SK-N-SH treated with all-trans-retinoic acid at 6 μM for 48 hours (cell line): ENCODE data around the gene EBF3.

Source experiments
- ATAC-seq: fragments of 200-7000 bp; cut with Tn5 transposase; 3 replicates; pipeline ENCODE4 v1.9.1; 2020; ENCODE audit warnings: mild to moderate bottlenecking, moderate library complexity
- ARNTL ChIP-seq: fragments of 450-650 bp; formaldehyde crosslinking; IDR thresholded peaks from 2 replicates; pipeline ENCODE4 v1.5.0; 2020; ENCODE audit warnings: low read depth, mild to moderate bottlenecking, moderate library complexity, borderline replicate concordance
- BACH2 ChIP-seq: fragments of 250-450 bp; sonication (Bioruptor Pico); IDR thresholded peaks from 2 replicates; pipeline ENCODE4 v1.9.0; 2021; ENCODE audit warnings: mild to moderate bottlenecking, borderline replicate concordance
- CREB5 ChIP-seq: fragments of 250-450 bp; sonication (Bioruptor Pico); IDR thresholded peaks from 2 replicates; pipeline ENCODE4 v1.5.1; 2020; ENCODE audit warnings: low read depth, mild to moderate bottlenecking, moderate library complexity
- CSDC2 ChIP-seq: fragments of 250-450 bp; sonication (Bioruptor Pico); IDR thresholded peaks from 2 replicates; pipeline ENCODE4 v1.5.0; 2020; ENCODE audit warnings: mild to moderate bottlenecking, moderate library complexity
- CSRNP3 ChIP-seq: fragments of 250-450 bp; sonication (Bioruptor Pico); IDR thresholded peaks from 2 replicates; pipeline ENCODE4 v1.5.1; 2021; ENCODE audit warnings: mild to moderate bottlenecking, moderate library complexity
- ESRRG ChIP-seq: fragments of 250-450 bp; sonication (Bioruptor Pico); IDR thresholded peaks from 2 replicates; pipeline ENCODE4 v1.6.1; 2021; ENCODE audit warnings: mild to moderate bottlenecking
- GLIS3 ChIP-seq: fragments of 250-450 bp; sonication (Bioruptor Pico); IDR thresholded peaks from 2 replicates; pipeline ENCODE4 v1.5.0; 2020; ENCODE audit warnings: mild to moderate bottlenecking, moderate library complexity
- ISL1 ChIP-seq: fragments of 250-450 bp; sonication (Bioruptor Pico); IDR thresholded peaks from 2 replicates; pipeline ENCODE4 v2.1.2; 2022; ENCODE audit warnings: mild to moderate bottlenecking, moderate library complexity
- OSR1 ChIP-seq: fragments of 250-450 bp; sonication (Bioruptor Pico); IDR thresholded peaks from 2 replicates; pipeline ENCODE4 v1.8.0; 2022; ENCODE audit warnings: moderate library complexity, mild to moderate bottlenecking, inconsistent platforms
- POU6F1 ChIP-seq: fragments of 250-450 bp; sonication (Bioruptor Pico); IDR thresholded peaks from 2 replicates; pipeline ENCODE4 v1.8.0; 2021; ENCODE audit warnings: low read depth, mild to moderate bottlenecking, moderate library complexity, borderline replicate concordance
- RARB ChIP-seq: fragments of 250-450 bp; sonication (Bioruptor Pico); IDR thresholded peaks from 2 replicates; pipeline ENCODE4 v1.8.0; 2021; ENCODE audit warnings: mild to moderate bottlenecking, moderate library complexity
- SNAI2 ChIP-seq: fragments of 250-450 bp; sonication (Bioruptor Pico); IDR thresholded peaks from 2 replicates; pipeline ENCODE4 v1.5.0; 2020; ENCODE audit warnings: mild to moderate bottlenecking, moderate library complexity
- TCF4 ChIP-seq: fragments of 250-450 bp; sonication (Bioruptor Pico); IDR thresholded peaks from 2 replicates; pipeline ENCODE4 v1.8.0; 2021; ENCODE audit warnings: mild to moderate bottlenecking, moderate library complexity, borderline replicate concordance
- TOX ChIP-seq: fragments of 250-450 bp; sonication (Bioruptor Pico); IDR thresholded peaks from 2 replicates; pipeline ENCODE4 v1.8.0; 2021; ENCODE audit warnings: mild to moderate bottlenecking, moderate library complexity, borderline replicate concordance
- ZC3H10 ChIP-seq: fragments of 250-450 bp; sonication (Bioruptor Pico); IDR thresholded peaks from 2 replicates; pipeline ENCODE4 v1.5.1; 2021; ENCODE audit warnings: mild to moderate bottlenecking, moderate library complexity
- ZFP3 ChIP-seq: fragments of 250-450 bp; sonication (Bioruptor Pico); IDR thresholded peaks from 2 replicates; pipeline ENCODE4 v1.5.0; 2020; ENCODE audit warnings: mild to moderate bottlenecking, moderate library complexity
- ZFP30 ChIP-seq: fragments of 450-650 bp; formaldehyde crosslinking; IDR thresholded peaks from 2 replicates; pipeline ENCODE4 v1.5.0; 2022; ENCODE audit warnings: mild to moderate bottlenecking, moderate library complexity
- ZNF565 ChIP-seq: fragments of 450-650 bp; formaldehyde crosslinking; conservative IDR thresholded peaks from 2 replicates; pipeline ENCODE4 v1.5.0; 2020; ENCODE audit warnings: low read depth, mild to moderate bottlenecking, moderate library complexity
- ZNF70 ChIP-seq: fragments of 450-650 bp; formaldehyde crosslinking; IDR thresholded peaks from 2 replicates; pipeline ENCODE4 v1.5.0; 2020; ENCODE audit warnings: mild to moderate bottlenecking, moderate library complexity
- ZNF8 ChIP-seq: fragments of 450-650 bp; formaldehyde crosslinking; IDR thresholded peaks from 2 replicates; pipeline ENCODE4 v1.5.0; 2020; ENCODE audit warnings: mild to moderate bottlenecking, moderate library complexity
- TF ChIP-seq, protein P1 (sequence below): fragments of 250-450 bp; sonication (Bioruptor Pico); IDR thresholded peaks from 2 replicates; pipeline ENCODE4 v1.8.0; 2020; ENCODE audit warnings: mild to moderate bottlenecking, moderate library complexity, borderline replicate concordance
- TF ChIP-seq, protein P2 (sequence below): fragments of 250-450 bp; sonication (Bioruptor Pico); IDR thresholded peaks from 2 replicates; pipeline ENCODE4 v1.5.0; 2020; ENCODE audit warnings: mild to moderate bottlenecking, moderate library complexity

Gene EBF3

DNA sequence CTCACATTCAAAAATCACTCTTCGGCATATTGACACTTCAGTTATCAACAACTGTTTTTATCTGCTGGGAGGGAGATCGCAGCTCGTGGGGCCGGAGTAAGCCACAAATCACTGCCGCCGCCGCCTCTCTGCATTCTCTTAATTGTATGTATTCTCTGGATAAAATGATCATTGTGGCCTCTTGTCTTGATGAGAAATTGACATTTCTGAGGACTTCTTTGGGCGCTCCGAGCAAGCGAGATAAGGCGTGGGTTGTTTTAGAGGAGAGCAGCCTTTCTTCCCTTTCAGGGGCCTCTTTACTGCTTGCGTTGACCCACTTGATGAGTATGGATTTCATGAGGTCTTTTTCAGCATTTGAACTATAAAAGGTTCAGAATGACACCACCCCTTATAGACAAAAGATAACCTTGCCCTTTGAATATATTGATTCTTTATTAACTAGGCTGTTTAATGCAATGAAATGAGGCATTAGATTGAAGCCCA lies 130.6 kb downstream of the EBF3 start (continued):
- TF ChIP-seq POU6F1 (CRISPR knock-in tag): no peak
- TF ChIP-seq BACH2 (CRISPR knock-in tag): no peak
- no peak for TF ChIP-seq ZC3H10 (CRISPR knock-in tag)
- TF ChIP-seq ARNTL (CRISPR knock-in tag): no peak
- TF ChIP-seq CSDC2 (CRISPR knock-in tag): no peak

GRCh38 chr10:129832573-129833467 lies 131.3 kb downstream of the EBF3 start:
- no peak for TF ChIP-seq CSDC2 (CRISPR knock-in tag)
- TF ChIP-seq BACH2 (CRISPR knock-in tag): no peak
- no peak for TF ChIP-seq OSR1 (CRISPR knock-in tag)
- no peak for TF ChIP-seq ZNF8 (CRISPR knock-in tag)
- no peak for TF ChIP-seq SNAI2 (CRISPR knock-in tag)
- no peak for TF ChIP-seq ISL1 (CRISPR knock-in tag)
- TF ChIP-seq ESRRG (CRISPR knock-in tag): no peak
- no peak for TF ChIP-seq RARB (CRISPR knock-in tag)
- no peak for TF ChIP-seq TOX (CRISPR knock-in tag)
- no peak for TF ChIP-seq ZNF70
- no peak for ATAC-seq

DNA sequence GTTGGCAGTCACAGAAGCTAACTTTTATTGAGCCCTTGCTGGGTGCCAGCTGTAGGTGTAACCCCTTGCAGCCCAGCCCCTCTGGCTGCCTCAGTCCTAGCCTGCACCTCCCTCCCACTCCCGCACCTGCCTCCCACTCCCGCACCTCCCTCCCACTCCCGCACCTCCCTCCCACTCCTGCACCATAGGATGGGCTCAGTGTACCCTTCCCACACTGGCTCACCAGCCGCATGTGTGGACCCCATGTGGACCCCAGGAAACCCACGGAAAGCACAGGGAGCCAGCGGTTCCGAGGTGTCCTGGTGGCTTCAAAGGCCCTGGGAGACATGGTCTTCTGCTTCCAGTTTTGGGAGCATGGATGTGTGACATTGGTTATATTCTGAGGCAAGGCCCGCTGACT lies 132.9 kb downstream of the EBF3 start:
- TF ChIP-seq ZFP30 (CRISPR knock-in tag) (no peak), ISL1 (CRISPR knock-in tag) (no peak), BACH2 (CRISPR knock-in tag) (no peak), ARNTL (CRISPR knock-in tag) (no peak), CSDC2 (CRISPR knock-in tag) (no peak), ZFP3 (CRISPR knock-in tag) (no peak), OSR1 (CRISPR knock-in tag) (no peak), POU6F1 (CRISPR knock-in tag) (no peak), ZC3H10 (CRISPR knock-in tag) (no peak), CSRNP3 (no peak), ZNF565 (no peak), GLIS3 (CRISPR knock-in tag) (no peak), SNAI2 (CRISPR knock-in tag) (no peak), TOX (CRISPR knock-in tag) (no peak), CREB5 (CRISPR knock-in tag) (no peak), ZNF8 (CRISPR knock-in tag) (no peak), TCF4 (CRISPR knock-in tag) (no peak), RARB (CRISPR knock-in tag) (no peak)
- TF ChIP-seq, protein P1, sequence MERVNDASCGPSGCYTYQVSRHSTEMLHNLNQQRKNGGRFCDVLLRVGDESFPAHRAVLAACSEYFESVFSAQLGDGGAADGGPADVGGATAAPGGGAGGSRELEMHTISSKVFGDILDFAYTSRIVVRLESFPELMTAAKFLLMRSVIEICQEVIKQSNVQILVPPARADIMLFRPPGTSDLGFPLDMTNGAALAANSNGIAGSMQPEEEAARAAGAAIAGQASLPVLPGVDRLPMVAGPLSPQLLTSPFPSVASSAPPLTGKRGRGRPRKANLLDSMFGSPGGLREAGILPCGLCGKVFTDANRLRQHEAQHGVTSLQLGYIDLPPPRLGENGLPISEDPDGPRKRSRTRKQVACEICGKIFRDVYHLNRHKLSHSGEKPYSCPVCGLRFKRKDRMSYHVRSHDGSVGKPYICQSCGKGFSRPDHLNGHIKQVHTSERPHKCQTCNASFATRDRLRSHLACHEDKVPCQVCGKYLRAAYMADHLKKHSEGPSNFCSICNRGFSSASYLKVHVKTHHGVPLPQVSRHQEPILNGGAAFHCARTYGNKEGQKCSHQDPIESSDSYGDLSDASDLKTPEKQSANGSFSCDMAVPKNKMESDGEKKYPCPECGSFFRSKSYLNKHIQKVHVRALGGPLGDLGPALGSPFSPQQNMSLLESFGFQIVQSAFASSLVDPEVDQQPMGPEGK (CRISPR knock-in tag): no peak
- TF ChIP-seq, protein P2, sequence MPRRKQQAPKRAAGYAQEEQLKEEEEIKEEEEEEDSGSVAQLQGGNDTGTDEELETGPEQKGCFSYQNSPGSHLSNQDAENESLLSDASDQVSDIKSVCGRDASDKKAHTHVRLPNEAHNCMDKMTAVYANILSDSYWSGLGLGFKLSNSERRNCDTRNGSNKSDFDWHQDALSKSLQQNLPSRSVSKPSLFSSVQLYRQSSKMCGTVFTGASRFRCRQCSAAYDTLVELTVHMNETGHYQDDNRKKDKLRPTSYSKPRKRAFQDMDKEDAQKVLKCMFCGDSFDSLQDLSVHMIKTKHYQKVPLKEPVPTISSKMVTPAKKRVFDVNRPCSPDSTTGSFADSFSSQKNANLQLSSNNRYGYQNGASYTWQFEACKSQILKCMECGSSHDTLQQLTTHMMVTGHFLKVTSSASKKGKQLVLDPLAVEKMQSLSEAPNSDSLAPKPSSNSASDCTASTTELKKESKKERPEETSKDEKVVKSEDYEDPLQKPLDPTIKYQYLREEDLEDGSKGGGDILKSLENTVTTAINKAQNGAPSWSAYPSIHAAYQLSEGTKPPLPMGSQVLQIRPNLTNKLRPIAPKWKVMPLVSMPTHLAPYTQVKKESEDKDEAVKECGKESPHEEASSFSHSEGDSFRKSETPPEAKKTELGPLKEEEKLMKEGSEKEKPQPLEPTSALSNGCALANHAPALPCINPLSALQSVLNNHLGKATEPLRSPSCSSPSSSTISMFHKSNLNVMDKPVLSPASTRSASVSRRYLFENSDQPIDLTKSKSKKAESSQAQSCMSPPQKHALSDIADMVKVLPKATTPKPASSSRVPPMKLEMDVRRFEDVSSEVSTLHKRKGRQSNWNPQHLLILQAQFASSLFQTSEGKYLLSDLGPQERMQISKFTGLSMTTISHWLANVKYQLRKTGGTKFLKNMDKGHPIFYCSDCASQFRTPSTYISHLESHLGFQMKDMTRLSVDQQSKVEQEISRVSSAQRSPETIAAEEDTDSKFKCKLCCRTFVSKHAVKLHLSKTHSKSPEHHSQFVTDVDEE (CRISPR knock-in tag): no peak
- no peak for ATAC-seq
